Stimulated activated CD4-positive, alpha-beta T cell treated with anti-CD3 and anti-CD28 coated beads, Interleukin-2, amount 100 ng/mL, for 24 hours (primary cell): ENCODE results near the gene KCTD1.
A peak's percentile ranks its signal among the peaks of the same experiment; 100 is the strongest.

Experiments
- DNase-seq, 2 donors: peaks; one replicate each; pipeline ENCODE4 v3.0.0-alpha.2; 2020

Gene KCTD1

GRCh38 chr18:26549263-26550094, 1.1 kb upstream of the KCTD1 start:
- peak in 1 of 2 donors; percentile 26 for DNase-seq

- peak; percentile 50 to 69 for DNase-seq
These were observed 523 bp downstream of the KCTD1 start for GRCh38 chr18:26547646-26548414.

GRCh38 chr18:26546875-26547645, 1.3 kb downstream of the KCTD1 start:
- DNase-seq = no peak

- no peak for DNase-seq
These were observed 2.0 kb downstream of the KCTD1 start for GRCh38 chr18:26546170-26546874.

- DNase-seq = no peak
These were observed 2.8 kb downstream of the KCTD1 start for GRCh38 chr18:26545335-26546123.

- no peak for DNase-seq
These were observed 3.9 kb downstream of the KCTD1 start for GRCh38 chr18:26544451-26544850.

- no peak for DNase-seq
These were observed 5.0 kb downstream of the KCTD1 start for GRCh38 chr18:26543373-26543772.

- no peak for DNase-seq
These were observed 8.2 kb downstream of the KCTD1 start for GRCh38 chr18:26540043-26540628.

- no peak for DNase-seq
These were observed 9.8 kb downstream of the KCTD1 start for GRCh38 chr18:26538524-26538923.

- no peak for DNase-seq
These were observed 11.7 kb downstream of the KCTD1 start for GRCh38 chr18:26536664-26537063.

- no peak for DNase-seq
These were observed 12.3 kb downstream of the KCTD1 start for GRCh38 chr18:26536032-26536431.

GRCh38 chr18:26535630-26536029, 12.7 kb downstream of the KCTD1 start:
- DNase-seq = no peak

GRCh38 chr18:26532367-26533340, 15.7 kb downstream of the KCTD1 start:
- DNase-seq = no peak

- no peak for DNase-seq
These were observed 16.6 kb downstream of the KCTD1 start for GRCh38 chr18:26531605-26532298.

GRCh38 chr18:26526966-26527234, 21.5 kb downstream of the KCTD1 start:
- DNase-seq = no peak

- DNase-seq = no peak
These were observed 22.0 kb downstream of the KCTD1 start for GRCh38 chr18:26526128-26526965.

- no peak for DNase-seq
These were observed 23.6 kb downstream of the KCTD1 start for GRCh38 chr18:26524504-26525351.

- DNase-seq = no peak
These were observed 24.4 kb downstream of the KCTD1 start for GRCh38 chr18:26524002-26524401.
